Loucy (cell line): Measurements from ENCODE around the gene LMBR1.

ENCODE experiments used
- EZH2phosphoT487 ChIP-seq: fragments of 200-600 bp; IDR thresholded peaks from 2 replicates; pipeline ENCODE4 v1.6.1; 2018; ENCODE audit warnings: antibody characterized with exemption, mild to moderate bottlenecking, moderate library complexity, borderline replicate concordance
- TF ChIP-seq, protein P1 (sequence below): fragments of 200-600 bp; sonication (generic); conservative IDR thresholded peaks from 2 replicates; pipeline ENCODE4 v1.5.1; 2014; ENCODE audit warnings: mild to moderate bottlenecking, antibody characterized with exemption, low read length

DNA sequence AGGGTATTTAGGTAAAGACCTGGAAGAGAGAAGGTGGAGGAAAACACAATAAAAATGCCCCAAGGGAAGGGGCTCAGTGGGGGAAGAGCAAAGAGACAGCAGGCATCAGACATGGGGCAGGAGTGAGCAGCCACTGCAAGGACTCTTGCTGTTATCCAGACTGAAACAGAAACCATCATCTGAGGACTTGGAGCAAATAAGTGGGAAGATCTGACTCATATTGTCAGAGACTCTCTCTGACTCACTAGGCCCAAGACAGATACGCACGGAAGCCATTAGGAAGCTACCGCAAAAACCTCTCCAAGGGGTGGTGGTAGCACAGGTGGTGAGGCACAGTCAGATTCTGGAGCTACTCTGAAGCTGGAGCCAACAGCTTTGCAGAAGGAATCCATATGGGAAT is 141.7 kb downstream of the LMBR1 start:
- no peak for TF ChIP-seq EZH2phosphoT487
- TF ChIP-seq, protein P1, sequence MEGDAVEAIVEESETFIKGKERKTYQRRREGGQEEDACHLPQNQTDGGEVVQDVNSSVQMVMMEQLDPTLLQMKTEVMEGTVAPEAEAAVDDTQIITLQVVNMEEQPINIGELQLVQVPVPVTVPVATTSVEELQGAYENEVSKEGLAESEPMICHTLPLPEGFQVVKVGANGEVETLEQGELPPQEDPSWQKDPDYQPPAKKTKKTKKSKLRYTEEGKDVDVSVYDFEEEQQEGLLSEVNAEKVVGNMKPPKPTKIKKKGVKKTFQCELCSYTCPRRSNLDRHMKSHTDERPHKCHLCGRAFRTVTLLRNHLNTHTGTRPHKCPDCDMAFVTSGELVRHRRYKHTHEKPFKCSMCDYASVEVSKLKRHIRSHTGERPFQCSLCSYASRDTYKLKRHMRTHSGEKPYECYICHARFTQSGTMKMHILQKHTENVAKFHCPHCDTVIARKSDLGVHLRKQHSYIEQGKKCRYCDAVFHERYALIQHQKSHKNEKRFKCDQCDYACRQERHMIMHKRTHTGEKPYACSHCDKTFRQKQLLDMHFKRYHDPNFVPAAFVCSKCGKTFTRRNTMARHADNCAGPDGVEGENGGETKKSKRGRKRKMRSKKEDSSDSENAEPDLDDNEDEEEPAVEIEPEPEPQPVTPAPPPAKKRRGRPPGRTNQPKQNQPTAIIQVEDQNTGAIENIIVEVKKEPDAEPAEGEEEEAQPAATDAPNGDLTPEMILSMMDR, result no peak
